NCI-H82 treated with DMSO at 0.1 percent for 48 hours (cell line): ENCODE data around the gene MAPK6.
"Not testable (repeated sequence)": the region's sequence is repeated elsewhere in the genome, so short reads cannot be mapped to it uniquely, and the experiment has no call there.

Source experiments
- DNase-seq: peaks from one replicate; lab custom pipeline; 2025; ENCODE audit not compliant: unreplicated experiment; lab: John Stamatoyannopoulos, UW

The MAPK6 gene

GRCh38 chr15:52080031-52080430, 61.0 kb downstream of the MAPK6 start:
- DNase-seq = no peak

GRCh38 chr15:52080706-52081392, 61.8 kb downstream of the MAPK6 start:
- DNase-seq = no peak

- no peak for DNase-seq
Observed at GRCh38 chr15:52082197-52083036, 63.4 kb downstream of the MAPK6 start.

GRCh38 chr15:52083037-52083359, 64.0 kb downstream of the MAPK6 start:
- not testable (repeated sequence) for DNase-seq

- no peak for DNase-seq
Observed at GRCh38 chr15:52083603-52084002, 64.6 kb downstream of the MAPK6 start.

- peak; percentile 19 for DNase-seq
Observed at GRCh38 chr15:52085299-52085698, 66.3 kb downstream of the MAPK6 start.

- DNase-seq = no peak
Observed at GRCh38 chr15:52086011-52086786, 67.2 kb downstream of the MAPK6 start.

- DNase-seq = no peak
Observed at GRCh38 chr15:52090193-52090592, 71.2 kb downstream of the MAPK6 start.

GRCh38 chr15:52093167-52093538, 74.1 kb downstream of the MAPK6 start:
- no peak for DNase-seq

GRCh38 chr15:52093539-52094510, 74.8 kb downstream of the MAPK6 start:
- DNase-seq = no peak

GRCh38 chr15:52094811-52095584, 76.0 kb downstream of the MAPK6 start:
- no peak for DNase-seq

GRCh38 chr15:52095597-52096262, 76.7 kb downstream of the MAPK6 start:
- no peak for DNase-seq

GRCh38 chr15:52096536-52096935, 77.5 kb downstream of the MAPK6 start:
- DNase-seq = not testable (repeated sequence)

GRCh38 chr15:52097180-52097579, 78.2 kb downstream of the MAPK6 start:
- no peak for DNase-seq

- no peak for DNase-seq
Observed at GRCh38 chr15:52098323-52098722, 79.3 kb downstream of the MAPK6 start.

- no peak for DNase-seq
Observed at GRCh38 chr15:52099651-52100272, 80.7 kb downstream of the MAPK6 start.

GRCh38 chr15:52100807-52101442, 81.9 kb downstream of the MAPK6 start:
- DNase-seq = no peak

- no peak for DNase-seq
Observed at GRCh38 chr15:52101542-52102323, 82.7 kb downstream of the MAPK6 start.
